NCI-H524 (cell line): ENCODE results near the gene ZFYVE28.
A peak's percentile ranks its signal among the peaks of the same experiment; 100 is the strongest.

Experiments
- DNase-seq, 2 experiments: peaks; one replicate each; lab custom pipeline; 2025; lab: John Stamatoyannopoulos, UW

Gene ZFYVE28

DNA sequence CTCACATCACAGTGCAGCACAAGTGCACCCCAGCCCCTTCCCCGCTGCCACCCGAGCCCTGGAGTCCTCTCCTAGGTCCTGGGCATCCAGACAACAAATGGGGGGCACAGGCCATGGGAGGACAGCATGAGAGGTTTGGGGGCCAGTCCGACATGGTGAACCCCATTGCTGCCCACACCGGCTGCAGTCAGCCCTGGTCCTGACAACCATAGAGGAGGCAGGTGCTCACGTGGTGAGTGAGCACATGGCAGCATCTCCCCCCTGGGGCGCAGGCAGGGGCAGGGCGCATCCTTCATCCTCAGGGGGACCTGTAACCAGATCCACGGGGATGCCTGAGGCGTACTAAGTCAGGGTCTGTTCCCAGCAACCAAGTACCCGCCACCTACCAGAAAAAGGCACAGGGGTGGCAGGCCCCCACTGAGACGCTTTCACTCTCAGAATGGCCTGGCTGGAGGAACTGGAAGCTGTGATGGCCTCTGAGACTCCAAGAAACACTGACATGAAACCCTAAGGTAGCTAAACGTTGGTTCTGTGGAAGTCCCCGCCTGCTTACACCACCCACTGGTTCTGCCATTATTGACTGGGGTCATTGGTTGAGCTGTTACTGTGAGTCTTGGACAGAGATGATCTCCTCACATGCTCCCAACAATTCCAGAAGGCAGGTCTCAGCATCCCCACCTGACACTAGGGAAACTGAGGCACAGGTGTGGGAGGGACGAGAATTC is 6.5 kb downstream of the ZFYVE28 start:
- no peak for DNase-seq

DNA sequence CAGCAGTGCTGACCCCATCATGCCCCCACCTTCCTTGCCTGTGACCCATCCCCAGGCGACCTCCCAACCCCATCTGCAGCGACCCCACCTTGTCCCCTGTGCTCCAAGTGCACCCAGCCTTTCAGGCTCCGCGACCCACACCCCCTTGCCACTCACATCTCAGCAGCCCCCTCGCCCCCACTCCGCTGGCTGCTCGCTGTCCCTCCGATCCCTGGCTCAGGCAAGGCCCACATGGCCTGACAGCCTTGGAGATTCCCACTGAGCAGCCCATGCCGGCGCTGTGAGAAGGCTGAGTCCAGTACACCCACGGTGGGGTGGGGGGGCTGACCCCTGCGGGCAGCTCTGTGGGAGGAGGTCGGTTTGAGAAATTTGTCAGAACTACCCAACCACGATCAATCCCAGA is 9.1 kb downstream of the ZFYVE28 start:
- no peak for DNase-seq

DNA sequence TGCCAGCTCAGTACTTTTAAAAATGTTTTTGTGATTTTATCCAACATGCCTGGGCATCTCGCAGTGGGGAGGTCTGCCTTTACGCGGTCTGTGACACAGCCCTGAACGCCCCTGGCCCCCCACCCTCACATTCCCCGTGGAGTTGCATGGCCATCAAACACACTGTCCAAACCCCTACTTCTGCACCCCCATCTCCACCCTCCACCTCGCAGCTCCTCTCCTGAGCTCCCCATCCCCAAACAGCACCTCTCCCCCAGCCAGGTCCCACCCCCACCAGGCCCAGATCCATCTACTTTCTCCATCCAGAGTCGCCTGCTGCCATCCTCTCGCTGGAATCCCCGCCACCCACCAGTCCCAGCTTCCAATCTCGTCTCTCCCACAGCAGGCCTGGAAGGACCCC is 9.5 kb downstream of the ZFYVE28 start:
- DNase-seq, result no peak

DNA sequence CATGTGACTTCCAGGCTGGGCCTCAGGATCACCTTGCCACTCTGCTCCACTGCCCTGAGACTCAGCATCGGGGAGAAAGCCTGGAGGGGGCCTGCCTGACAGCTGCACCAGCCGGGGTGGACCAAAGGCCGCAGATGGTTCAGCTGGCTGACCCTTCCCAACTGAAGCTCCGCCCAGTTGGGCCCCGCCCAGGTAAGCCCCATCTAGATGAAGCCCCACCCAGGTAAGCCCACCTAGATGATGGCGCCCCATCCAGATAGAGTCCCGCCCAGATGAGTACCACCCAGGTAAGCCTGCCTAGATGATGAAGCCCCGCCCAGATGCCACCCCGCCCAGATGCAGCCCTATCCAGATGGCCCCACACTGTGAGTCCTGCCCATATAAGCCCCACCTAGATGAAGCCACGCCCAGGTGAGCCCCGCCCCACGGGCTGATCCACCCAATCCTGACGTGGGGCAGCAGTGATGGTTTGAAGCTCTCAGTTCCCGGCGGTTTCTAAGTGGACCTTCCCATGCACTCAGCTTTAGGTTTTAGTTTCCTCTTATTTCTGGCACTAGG is 10.0 kb downstream of the ZFYVE28 start:
- no peak for DNase-seq

DNA sequence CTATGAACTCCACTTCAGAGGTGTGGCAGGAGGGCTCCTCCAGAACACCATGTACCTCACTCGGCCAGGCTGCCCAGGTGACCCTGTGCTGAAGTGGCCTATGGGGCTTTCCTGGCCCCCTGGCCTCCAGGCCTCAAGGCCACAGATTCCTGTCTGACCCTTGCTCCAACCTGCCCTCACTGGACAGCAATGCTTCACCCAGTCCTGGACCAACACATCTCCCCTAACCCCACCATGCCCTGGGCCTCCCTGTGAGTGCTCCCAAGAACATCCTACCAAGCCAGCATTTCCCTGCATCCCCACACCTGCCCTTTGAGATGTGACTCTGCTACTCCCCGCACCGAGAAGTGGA is 10.5 kb downstream of the ZFYVE28 start:
- no peak for DNase-seq

DNA sequence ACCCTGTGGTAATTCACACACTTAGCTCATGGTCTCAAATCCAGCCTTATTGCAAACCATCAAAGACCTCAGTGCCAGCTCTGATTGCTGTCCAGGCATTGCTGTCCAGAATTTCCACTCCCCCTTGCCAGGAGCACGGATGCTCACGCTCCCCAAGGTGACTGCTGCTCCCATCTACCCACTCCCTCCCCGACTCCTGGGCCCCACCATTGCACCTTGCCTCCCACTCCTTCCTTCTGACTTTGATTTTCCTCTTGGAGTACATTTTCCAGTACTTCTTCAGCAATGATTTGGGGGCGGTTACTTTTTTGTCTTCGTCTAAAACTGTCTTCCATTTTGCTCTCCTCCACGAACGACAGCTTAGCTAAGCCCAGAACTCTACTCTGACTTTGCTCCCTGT is 11.5 kb downstream of the ZFYVE28 start:
- DNase-seq, result no peak

DNA sequence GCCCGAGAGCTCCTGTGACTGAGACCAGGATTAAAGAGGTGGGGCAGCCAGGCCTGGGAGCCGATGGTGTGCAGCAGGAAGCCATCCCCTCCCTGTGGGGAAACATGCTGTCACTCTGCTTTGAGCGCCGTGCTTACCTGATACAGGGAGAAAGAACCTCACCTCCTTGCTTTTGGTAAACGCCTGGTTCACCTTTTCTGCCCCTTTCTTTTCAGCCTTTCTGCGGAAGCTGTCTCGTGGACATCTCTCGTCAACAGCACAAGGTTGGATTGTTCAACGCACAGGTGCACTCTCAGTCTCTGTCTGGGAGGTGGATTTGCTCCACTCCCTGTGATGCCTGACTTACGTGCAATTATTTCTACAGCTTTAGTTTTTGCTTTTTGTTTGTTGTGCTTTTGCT is 12.0 kb downstream of the ZFYVE28 start:
- no peak for DNase-seq

DNA sequence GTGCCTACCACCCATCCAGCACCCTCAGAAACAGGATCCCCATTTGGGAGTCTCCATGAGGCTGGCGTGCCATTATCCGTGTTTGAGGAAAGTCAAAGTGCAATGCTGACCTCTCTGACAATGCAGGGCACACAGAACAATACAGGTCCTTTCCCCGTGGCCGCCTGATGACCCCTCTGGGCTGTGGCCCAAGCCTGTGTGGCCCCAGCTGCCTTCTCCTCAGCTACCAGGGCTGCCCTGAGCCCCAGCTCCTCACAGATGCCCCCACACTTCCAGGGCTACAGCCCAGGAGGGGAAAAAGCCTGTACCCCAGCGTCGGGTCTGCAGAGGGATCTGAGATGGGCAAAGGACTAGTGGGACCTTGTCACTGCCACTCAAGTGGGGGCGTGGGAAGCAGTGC is 15.5 kb downstream of the ZFYVE28 start:
- no peak for DNase-seq

DNA sequence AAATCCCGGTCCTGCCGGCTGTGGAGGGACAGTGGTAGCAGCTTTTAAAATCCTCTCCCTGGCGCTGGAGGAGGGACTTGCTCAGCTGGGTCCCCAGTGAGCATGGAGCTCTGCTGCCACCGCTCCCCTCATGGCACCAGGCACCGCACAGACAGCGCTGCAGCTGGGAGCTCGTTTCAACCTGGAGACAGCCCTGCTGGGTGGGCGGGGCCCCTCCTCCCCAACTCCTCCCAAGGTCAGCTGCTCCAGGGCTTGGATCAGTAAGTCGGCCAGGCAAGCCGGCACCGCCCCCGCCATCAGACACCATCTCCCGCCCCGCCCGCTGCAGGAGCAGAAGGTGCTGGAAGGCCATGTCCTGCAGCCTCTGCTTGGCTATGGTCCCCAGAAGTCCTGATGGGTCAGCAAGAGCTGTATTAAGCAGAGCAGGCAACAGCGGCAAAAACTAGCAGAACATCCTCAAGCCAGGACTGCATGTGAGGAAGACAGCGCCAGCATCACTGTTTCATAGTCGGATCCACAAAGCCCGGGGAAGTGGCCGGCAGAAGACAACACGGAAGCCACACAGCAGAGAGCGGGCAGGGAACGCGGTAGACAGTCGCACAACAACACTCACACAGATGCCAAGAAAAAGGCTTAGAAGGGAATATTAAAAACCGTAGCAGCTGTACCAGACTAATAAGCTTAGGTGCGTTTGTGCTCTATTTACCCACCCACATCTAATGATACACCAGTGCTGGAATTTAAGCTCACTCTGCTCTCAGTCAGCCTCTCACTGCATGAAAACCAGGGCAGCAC is 16.2 kb downstream of the ZFYVE28 start:
- DNase-seq, result peak; percentile 79 to 90

DNA sequence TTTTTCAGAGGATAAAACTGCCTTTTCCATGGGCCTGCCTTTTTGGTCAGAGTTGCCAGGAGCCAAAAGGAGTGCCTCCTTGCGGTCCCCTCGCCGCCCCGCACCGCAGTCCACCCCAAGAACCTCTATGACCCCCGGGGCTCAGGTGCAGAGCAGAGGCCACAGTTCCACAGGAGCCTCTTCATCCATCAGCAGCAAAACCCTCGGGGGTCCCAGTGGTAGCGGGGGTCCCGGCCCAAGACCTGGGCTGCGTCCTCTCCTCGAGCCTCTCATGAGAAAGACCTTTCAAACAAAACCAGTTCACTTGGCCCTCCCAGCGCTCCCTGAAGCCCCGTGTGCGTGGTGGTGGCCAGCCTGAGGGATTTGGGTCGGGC is 16.8 kb downstream of the ZFYVE28 start:
- no peak for DNase-seq

DNA sequence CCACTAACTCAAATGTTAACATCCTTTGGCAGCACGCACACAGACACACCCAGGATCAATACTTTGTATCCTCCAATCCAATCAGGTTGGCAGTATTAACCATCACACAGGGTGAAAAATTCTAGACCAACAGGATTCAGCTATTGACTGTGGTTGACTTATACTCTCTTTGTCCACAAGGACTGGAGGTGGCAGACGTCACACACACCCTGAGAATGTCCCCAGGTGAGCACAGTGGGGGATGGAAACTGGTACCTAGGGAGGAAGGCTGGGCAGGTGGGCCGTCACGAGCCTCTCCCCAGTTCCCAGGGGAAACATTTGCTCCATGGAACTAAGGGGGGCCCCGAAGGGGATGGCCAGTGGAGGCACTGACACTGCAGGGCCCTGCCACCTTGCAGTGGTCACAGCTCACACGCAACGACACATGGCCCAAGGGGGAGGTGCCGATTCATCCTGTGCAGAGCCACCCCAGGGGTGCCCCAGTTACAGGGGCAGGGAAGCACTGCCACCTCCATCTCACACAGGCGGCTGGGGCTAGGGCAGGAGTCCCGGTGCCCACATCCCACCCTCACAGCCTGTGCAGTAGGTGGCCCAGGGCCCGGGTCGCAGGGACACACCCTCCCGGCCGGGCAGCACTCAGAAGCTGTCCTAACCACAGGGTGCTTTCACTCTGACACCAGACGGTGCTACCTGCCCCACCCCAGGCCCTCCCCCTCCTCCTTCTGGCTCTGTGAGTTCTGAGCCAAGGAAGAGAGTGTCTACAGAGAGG is 17.4 kb downstream of the ZFYVE28 start:
- DNase-seq, result no peak

DNA sequence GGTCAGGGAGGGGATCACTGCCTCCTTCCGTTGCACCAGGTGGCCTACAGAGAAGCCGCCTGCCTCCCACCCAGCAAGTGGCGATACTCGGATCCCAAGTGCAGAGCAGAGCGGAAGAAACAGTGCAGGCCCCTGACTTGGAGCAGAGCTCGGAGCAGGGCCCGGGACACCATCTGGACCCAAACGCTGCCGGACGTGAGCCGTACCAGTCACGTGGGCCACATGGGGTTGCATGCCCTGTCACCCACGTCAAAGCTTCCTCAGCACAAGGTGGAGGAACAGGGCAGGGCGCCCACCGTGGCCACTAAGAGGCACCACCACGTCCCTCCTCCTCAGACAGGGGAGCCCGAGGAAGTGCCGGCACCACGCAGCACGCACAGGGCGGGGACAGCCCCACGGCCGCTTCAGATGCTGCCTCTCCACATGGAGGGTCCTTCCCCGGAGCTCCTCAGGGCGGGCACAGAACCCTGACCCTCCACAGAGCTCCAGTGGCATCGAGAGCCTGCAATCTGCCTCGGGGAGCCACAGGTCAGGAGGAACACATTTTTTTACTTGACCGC is 18.7 kb downstream of the ZFYVE28 start:
- no peak for DNase-seq

DNA sequence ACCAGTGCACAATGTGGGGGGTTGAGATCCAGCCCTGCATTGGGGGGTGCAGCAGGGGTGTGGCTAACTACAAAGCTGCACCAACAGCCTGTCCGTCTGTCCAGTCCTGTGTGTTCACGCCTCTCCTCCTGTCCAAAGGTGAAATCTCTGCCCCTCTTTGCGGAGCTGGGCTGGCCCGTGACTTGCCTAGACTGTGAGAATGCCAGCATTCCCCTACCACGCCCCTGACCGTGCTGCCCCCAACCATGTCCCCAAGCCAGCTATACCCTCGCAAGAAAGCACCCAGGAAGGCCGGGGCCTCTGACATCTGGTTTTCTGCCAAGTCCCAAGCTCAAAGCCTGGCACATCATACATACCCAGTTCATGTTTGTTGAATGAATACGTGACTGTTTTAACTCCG is 19.2 kb downstream of the ZFYVE28 start:
- no peak for DNase-seq

DNA sequence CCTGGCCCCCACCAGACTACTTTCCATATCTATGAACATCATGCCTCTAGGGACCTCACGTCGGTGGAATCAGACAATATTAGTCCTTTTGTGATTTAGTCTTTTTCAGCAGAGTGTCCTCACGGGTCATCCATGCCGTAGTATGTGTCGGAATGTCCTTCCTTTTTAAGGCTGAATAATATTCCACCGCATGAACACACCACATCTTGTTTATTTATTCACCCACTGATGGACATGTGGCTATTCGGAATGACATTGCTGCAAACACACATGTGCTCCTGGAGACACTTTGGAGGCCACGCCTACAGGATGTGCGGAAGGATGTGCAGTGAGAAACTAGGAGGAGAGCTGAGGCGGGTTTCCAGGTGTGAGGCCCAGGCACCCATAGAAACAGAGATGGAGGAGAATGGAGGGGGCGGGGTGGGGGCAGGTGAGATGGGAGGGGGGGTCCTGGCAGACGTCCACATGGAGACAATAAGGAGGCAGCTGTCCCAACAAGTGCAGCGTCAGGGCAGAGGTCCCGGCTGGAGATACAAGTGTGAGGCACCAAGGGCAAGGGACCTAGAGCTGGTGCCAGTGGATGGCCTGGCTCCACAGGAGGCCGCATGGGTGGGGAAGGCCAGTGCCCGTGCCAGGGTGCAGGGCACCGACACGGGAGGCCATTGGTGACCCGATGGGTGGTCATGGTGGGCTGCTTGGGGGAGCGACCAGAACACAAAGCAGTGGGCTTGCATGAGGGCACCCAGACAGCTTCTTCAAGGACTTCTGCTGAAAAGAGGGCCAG is 20.7 kb downstream of the ZFYVE28 start:
- DNase-seq, result no peak

DNA sequence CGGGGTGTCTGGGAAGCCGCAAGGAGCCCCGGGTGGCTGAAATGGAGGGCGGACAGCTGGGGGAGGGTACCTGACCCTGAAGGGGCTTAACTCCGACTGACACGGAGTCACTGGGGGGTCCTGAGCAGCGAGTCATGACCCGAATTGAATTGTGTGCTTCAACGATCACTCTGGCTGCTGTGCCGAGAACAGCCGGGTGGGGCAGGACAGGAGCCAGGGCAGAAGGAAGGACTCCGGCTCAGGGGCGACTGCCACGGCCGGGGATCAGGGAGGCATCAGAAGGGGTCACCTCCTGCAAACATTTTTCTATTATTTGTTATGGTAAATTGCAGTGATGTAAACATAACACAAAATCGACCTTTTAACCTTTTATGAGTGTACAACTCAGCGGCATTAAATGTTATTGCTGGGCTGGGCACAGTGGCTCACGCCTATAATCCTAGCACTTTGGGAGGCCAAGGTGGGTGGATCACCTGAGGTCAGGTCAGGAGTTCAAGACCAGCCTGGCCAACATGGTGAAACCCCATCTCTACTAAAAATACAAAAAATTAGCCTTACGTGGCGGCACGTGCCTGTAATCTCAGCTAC is 21.6 kb downstream of the ZFYVE28 start:
- no peak for DNase-seq

DNA sequence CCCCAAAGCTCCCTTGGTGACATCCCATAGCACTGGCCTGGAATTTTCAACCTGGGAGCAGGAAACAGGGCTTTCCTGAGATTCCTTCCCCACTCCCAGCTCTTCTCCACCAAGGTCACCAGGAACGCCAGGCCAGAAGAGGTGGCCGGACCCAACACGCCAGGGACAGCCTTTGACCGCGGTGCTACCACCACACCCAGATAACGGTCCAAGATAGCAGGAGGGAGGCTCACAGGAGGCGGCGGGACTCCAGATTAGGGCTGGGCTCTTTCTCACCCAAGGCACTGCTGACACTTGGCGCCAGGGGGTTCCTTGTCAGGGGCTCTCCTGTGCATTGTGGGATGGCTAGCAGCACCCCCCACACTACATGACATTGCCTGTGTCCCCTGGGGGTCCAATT is 22.9 kb downstream of the ZFYVE28 start:
- no peak for DNase-seq

DNA sequence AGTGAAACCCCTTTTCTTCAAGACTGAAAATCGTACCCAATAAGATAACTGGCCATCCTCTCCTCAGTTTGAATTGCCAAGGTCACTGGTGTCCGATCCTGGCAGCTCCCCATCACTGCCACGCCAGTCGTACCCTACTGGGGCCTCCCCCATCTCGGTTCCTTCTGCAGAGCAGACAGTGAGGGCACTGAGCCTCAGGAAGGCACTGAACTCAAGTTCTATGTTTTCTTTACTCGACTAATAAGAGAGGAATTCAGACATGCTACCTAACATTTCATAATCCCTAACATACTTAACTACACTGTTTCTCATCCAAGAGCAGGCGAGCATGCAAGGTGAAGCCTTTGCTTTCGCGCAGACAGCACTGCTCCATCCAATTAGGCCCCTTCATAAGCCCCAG is 23.4 kb downstream of the ZFYVE28 start:
- DNase-seq, result no peak

DNA sequence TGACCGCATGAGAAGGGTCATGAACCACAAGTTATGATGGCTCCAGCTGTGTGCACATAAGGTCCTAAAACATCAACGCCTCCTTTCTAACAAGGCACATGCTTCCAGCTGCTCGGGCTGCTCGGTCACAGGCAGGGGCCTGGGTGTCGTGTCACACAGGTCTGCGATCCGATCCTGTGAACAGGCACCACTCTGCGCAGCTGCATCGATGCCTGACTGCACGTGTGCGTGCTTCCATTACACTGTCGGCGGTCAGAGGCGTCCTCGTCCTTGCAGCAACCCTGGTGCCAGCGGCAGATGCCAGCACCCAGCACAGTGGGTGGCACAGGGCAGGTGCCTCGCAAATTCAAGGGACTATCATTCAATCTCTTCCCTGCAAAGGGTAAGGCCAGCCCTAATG is 23.9 kb downstream of the ZFYVE28 start:
- no peak for DNase-seq

DNA sequence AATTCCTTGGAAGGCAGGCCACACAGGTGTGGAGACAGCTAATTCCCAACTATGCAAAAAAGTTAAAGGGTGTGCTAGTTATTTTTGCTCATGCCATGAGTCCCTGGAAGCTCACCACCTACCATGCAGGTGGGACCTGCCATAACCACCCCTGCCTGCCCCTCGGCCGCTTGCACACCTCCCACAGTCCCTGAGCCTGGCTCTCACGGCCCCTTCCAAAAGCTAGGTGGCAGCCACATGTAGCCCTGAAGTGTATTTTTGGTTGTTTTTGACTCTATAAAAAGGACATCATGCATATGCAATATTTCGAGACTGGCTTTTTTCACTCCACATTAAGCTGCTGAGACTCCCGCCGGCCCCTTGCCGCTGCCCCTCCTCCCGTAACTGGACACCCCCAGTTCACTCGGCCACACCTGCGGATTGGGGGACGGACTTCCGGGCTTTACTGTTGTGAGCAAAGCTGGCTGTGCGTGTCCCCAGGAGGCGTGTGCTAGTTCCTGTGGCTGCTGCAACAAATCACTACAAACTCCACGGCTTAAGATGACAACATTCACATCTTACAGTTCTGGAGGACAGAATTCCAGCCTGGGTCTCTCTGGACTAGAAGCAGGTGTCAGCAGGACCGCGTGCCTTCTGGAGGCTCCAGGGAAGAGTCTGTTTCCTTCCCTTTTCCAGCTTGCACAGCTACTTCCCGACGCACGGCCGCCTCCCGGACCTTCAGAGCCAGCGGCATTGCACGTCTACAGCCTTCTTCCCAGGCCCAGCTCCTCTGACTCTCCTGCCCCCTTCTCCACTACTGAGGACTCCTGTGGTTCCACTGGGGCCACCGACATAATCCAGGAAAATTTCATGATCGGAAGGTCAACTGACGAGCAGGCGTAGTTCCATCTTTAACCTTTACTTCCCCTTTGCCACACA is 24.8 kb downstream of the ZFYVE28 start:
- no peak for DNase-seq

DNA sequence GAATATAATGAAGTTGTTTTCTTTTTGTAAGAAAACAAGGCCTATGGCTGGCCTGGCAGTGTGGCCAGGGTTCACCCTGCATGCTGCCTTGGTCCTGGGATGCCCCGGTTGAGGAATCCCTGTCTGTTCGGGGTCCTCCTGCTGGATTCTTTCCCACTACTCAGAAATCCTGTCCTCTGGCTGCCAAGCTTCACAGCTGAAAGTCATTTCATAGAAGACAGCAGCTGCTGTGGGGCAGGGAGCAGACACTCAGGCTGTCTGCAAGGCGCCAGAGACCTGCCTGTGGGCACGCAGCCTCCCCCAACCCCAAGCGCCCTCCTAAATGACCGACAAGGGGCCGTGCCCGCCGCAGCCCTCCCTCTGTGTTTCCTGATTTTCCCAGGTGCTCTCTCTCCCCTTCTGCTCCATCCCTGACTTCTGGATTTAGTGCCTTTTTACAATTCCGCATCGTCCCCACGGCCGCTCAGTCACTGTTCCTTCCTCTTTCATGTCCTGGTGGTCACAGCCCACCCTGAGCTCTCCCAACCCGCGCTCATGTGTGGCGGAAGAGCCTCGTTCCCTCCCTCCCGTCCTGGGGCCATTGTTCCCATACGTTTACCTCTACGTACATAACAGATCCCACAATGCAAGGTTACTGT is 27.5 kb downstream of the ZFYVE28 start:
- no peak for DNase-seq
